Astrocyte (in vitro differentiated cells and primary cell): ENCODE measurements around the gene MFAP3.

ENCODE experiments used
- EZH2 ChIP-seq: IDR thresholded peaks from 2 replicates; pipeline ENCODE4 v1.6.1; 2012; ENCODE audit warnings: mild to moderate bottlenecking, low read length, inconsistent platforms; ENCODE audit not compliant: insufficient read depth
- TF ChIP-seq, protein P1 (sequence below): IDR thresholded peaks from 2 replicates; pipeline ENCODE4 v1.5.1; 2011; ENCODE audit warnings: low read depth, mild to moderate bottlenecking, inconsistent platforms, low read length, moderate library complexity; ENCODE audit not compliant: insufficient read depth

DNA sequence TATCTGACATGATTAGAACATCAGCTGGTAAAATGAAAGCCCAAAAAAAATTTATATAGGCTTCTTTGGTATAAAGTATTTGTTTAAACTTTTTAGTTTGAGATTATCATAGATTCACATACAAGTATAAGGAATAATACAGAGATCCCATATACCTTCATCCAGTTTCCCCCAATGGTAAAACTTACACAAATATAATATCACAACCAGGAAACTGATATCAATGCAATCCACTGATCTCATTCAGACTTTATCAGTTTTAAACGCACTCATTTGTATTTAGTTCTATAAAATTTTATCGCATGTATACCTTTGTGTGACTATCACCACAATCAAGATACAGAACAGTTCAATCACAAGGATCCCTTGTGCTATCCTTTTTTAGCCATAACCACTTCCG, 3.8 kb upstream of the MFAP3 start:
- no peak for TF ChIP-seq EZH2
- TF ChIP-seq, protein P1, sequence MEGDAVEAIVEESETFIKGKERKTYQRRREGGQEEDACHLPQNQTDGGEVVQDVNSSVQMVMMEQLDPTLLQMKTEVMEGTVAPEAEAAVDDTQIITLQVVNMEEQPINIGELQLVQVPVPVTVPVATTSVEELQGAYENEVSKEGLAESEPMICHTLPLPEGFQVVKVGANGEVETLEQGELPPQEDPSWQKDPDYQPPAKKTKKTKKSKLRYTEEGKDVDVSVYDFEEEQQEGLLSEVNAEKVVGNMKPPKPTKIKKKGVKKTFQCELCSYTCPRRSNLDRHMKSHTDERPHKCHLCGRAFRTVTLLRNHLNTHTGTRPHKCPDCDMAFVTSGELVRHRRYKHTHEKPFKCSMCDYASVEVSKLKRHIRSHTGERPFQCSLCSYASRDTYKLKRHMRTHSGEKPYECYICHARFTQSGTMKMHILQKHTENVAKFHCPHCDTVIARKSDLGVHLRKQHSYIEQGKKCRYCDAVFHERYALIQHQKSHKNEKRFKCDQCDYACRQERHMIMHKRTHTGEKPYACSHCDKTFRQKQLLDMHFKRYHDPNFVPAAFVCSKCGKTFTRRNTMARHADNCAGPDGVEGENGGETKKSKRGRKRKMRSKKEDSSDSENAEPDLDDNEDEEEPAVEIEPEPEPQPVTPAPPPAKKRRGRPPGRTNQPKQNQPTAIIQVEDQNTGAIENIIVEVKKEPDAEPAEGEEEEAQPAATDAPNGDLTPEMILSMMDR: no peak
